OCI-LY7 (cell line): ENCODE results near the gene HSPA6. TPM values are rescaled to one million over a fixed set of nuclear protein-coding genes. Genes with fewer than 3 reads are reported as not detected.
"Not testable (repeated sequence)": the region's sequence is repeated elsewhere in the genome, so short reads cannot be mapped to it uniquely, and the experiment has no call there.

Experiments
- Bru-seq: library from RNA; stranded (reverse); fragments of 400-500 nt; gene quantifications from one replicate; lab custom pipeline; 2021; lab: Mats Ljungman, UMichigan
- BruChase-seq, 2 experiments: library from RNA; stranded (reverse); fragments of 400-500 nt; gene quantifications; one replicate each; lab custom pipeline; 2021; lab: Mats Ljungman, UMichigan
- BruUV-seq: library from RNA; stranded (reverse); fragments of 400-500 nt; replicated peaks from 2 replicates; lab custom pipeline; 2021; lab: Mats Ljungman, UMichigan
- CTCF ChIA-PET: fragments of 300-600 bp; sonication (Branson Sonifier 250); formaldehyde crosslinking; loops from one replicate; lab custom pipeline; 2022; ENCODE audit warnings: antibody characterized with exemption; ENCODE audit not compliant: unreplicated experiment; lab: Charles Lee
- POLR2A ChIA-PET: fragments of 300-600 bp; sonication (Branson Sonifier 250); formaldehyde crosslinking; loops from one replicate; lab custom pipeline; 2022; ENCODE audit warnings: antibody characterized with exemption; lab: Charles Lee
- DNase-seq: peaks from one replicate; pipeline ENCODE4 v3.0.0-alpha.2; 2015; ENCODE audit warnings: low spot score
- H2AFZ ChIP-seq: fragments of 200-600 bp; sonication (generic), shearing (Covaris generic); 2 replicates; pipeline ENCODE4 v1.6.1; 2014; ENCODE audit warnings: mild to moderate bottlenecking, antibody characterized with exemption, low read length, moderate library complexity
- H3K27ac ChIP-seq: fragments of 200-600 bp; sonication (generic); 2 replicates; pipeline ENCODE4 v1.5.1; 2014; ENCODE audit warnings: mixed run types, low read depth, mild to moderate bottlenecking, moderate library complexity, low read length, inconsistent platforms; ENCODE audit not compliant: poor library complexity, severe bottlenecking
- H3K36me3 ChIP-seq: fragments of 200-600 bp; sonication (generic); 2 replicates; pipeline ENCODE4 v1.6.1; 2014; ENCODE audit warnings: mild to moderate bottlenecking, antibody characterized with exemption, low read length, moderate library complexity, mixed read lengths; ENCODE audit not compliant: insufficient read depth
- H3K4me1 ChIP-seq: fragments of 200-600 bp; sonication (generic); 2 replicates; pipeline ENCODE4 v1.5.1; 2014; ENCODE audit warnings: mild to moderate bottlenecking, low read length; ENCODE audit not compliant: insufficient read depth, poor library complexity, severe bottlenecking
- H3K4me2 ChIP-seq: fragments of 200-600 bp; sonication (generic); 2 replicates; pipeline ENCODE4 v1.6.1; 2014; ENCODE audit warnings: mild to moderate bottlenecking, low read length
- H3K4me3 ChIP-seq: fragments of 200-600 bp; sonication (generic); 2 replicates; pipeline ENCODE4 v1.5.1; 2014; ENCODE audit warnings: mild to moderate bottlenecking, low read depth, low read length; ENCODE audit not compliant: poor library complexity, severe bottlenecking
- H3K79me2 ChIP-seq: fragments of 200-600 bp; sonication (generic); 2 replicates; pipeline ENCODE4 v1.6.1; 2016; ENCODE audit warnings: low read depth, mild to moderate bottlenecking, low read length, moderate library complexity, mixed read lengths; ENCODE audit not compliant: insufficient read depth
- H3K9me2 ChIP-seq: fragments of 200-600 bp; sonication (generic); 2 replicates; pipeline ENCODE4 v1.6.1; 2016; ENCODE audit warnings: mild to moderate bottlenecking, low read length, mixed read lengths; ENCODE audit not compliant: insufficient read depth
- H3K9me3 ChIP-seq: fragments of 200-600 bp; sonication (generic); 2 replicates; pipeline ENCODE4 v1.6.1; 2014; ENCODE audit warnings: mild to moderate bottlenecking, mixed run types, low read length, mixed read lengths
- H4K20me1 ChIP-seq: fragments of 200-600 bp; sonication (generic); 2 replicates; pipeline ENCODE4 v1.6.1; 2014; ENCODE audit warnings: mild to moderate bottlenecking, antibody characterized with exemption, low read length, moderate library complexity, mixed read lengths; ENCODE audit not compliant: insufficient read depth
- EZH2phosphoT487 ChIP-seq: fragments of 200-600 bp; sonication (generic); IDR thresholded peaks from 2 replicates; pipeline ENCODE4 v1.6.1; 2018; ENCODE audit warnings: low read depth, borderline replicate concordance, mild to moderate bottlenecking, mixed run types, antibody characterized with exemption, low read length, moderate library complexity, mixed read lengths
- intact Hi-C: fragments of 100-400 bp; cut with micrococcal nuclease; formaldehyde crosslinking; loops from one replicate; pipeline ENCODE4 v1.10.0; 2022; ENCODE audit not compliant: unreplicated experiment
- long read RNA-seq: library from polyadenylated mRNA; stranded (forward); transcript quantifications from one replicate; pipeline ENCODE4 v2.0.0, GENCODE V29; 2022
- total RNA-seq, 2 experiments: library from RNA; depleted of rRNA in 1 of 2; stranded (reverse); fragments of >200 nt in 1 of 2; shearing (Covaris generic) in 1 of 2; gene quantifications; 2 replicates each; pipeline ENCODE4 v1.2.3, GENCODE V29; 2014 to 2022
- TF ChIP-seq, protein P1 (sequence below): fragments of 200-600 bp; sonication (generic); conservative IDR thresholded peaks from 2 replicates; pipeline ENCODE4 v1.5.1; 2014; ENCODE audit warnings: mild to moderate bottlenecking, antibody characterized with exemption, low read length, moderate library complexity, mixed read lengths

Gene HSPA6
- not detected in 2 replicates for total RNA-seq (2014; rRNA removed; shearing (Covaris generic))
- total RNA-seq (2022): 0.13 TPM in 1 of 2 replicates, not detected in the other
- not detected for Bru-seq, nascent RNA
- BruChase-seq, experiment 1, labeled RNA remaining after a 6-hour chase: not detected
- BruChase-seq, experiment 2, labeled RNA remaining after a 2-hour chase: not detected
- long read RNA-seq: 0 reads

DNA sequence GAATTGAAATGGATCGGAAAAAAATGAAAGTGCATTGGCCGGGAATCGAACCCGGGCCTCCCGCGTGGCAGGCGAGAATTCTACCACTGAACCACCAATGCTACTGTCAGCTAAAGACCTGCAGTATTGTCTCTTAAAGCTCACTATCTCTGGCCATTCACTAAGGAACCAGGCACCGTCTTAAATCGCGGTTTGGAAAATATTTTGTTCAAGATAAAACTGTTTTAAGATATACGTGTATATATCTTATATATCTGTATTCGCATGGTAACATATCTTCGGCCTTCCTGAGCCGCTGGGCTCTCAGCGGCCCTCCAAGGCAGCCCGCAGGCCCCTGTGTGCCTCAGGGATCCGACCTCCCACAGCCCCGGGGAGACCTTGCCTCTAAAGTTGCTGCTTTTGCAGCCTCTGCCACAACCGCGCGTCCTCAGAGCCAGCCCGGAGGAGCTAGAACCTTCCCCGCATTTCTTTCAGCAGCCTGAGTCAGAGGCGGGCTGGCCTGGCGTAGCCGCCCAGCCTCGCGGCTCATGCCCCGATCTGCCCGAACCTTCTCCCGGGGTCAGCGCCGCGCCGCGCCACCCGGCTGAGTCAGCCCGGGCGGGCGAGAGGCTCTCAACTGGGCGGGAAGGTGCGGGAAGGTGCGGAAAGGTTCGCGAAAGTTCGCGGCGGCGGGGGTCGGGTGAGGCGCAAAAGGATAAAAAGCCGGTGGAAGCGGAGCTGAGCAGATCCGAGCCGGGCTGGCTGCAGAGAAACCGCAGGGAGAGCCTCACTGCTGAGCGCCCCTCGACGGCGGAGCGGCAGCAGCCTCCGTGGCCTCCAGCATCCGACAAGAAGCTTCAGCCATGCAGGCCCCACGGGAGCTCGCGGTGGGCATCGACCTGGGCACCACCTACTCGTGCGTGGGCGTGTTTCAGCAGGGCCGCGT lies at the start of gene HSPA6:
TSS of gene HSPA6 (plus strand) at position 724 of the 925 bp plus-strand sequence. CDS start at position 843, 119 bp downstream.
- H3K4me1 ChIP-seq, H3K9me3 ChIP-seq, CTCF ChIA-PET, intact Hi-C loops, BruUV-seq, POLR2A ChIA-PET, H3K36me3 ChIP-seq, H4K20me1 ChIP-seq, H3K27ac ChIP-seq, H3K9me2 ChIP-seq, H3K79me2 ChIP-seq: not testable (repeated sequence)
- Histone ChIP-seq H2AFZ (peak within 1 kb of the TSS; percentile 52), H3K4me3 (peak within 1 kb of the TSS; percentile 69), H3K4me2 (peak within 1 kb of the TSS; percentile 60)
- peak; percentile 65 for DNase-seq

DNA sequence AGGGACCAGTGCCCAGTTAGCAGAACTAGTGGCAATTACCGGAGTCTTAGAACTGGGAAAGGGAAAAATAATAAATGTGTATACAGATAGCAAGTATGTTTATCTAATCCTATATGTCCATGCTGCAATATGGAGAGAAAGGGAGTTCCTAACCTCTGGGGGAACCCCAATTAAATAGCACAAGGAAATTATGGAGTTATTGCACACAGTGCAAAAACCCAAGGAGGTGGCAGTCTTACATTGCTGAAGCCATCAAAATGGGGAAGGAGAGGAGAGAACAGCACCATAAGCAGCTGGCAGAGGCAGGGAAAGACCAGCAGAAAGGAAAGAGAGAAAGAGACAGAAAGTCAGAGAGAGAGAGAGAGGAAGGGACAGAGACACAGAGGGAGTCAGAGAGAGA lies 46.6 kb upstream of the HSPA6 start:
- H3K4me2 ChIP-seq, POLR2A ChIA-PET, DNase-seq, intact Hi-C loops, H3K27ac ChIP-seq, H3K4me3 ChIP-seq, H2AFZ ChIP-seq, H3K4me1 ChIP-seq, H3K79me2 ChIP-seq, H3K9me3 ChIP-seq, CTCF ChIA-PET, H3K9me2 ChIP-seq, H3K36me3 ChIP-seq, BruUV-seq, H4K20me1 ChIP-seq: not testable (repeated sequence)

DNA sequence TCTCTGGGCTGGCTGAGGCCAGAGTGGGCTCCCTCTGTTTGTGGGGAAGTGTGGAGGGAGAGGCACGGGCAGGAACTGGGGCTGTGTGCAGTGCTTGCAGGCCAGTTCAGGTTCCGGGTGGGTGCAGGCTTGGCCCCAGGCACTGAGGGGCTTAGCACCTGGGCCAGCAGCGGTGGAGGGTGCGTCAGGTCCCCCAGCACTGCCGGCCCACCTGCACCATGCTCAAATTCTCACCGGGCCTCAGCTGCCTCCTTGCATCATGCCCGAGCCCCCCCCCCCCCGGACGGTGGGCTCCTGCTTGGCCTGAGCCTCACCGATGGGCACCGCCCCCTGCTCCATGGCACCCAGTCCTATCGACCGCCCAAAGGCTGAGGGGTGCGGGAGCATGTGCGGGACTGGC lies 45.4 kb upstream of the HSPA6 start:
- Histone ChIP-seq H2AFZ (no peak overlapping the region), H3K4me2 (no peak overlapping the region), H3K27ac (no peak overlapping the region), H3K79me2 (no peaks in the 10 kb centered on the region), H3K4me1 (no peaks in the 10 kb centered on the region), H3K4me3 (no peak overlapping the region), H3K9me2 (no peaks in the 10 kb centered on the region), H3K9me3 (no peaks in the 10 kb centered on the region), H4K20me1 (no peaks in the 10 kb centered on the region), H3K36me3 (no peaks in the 10 kb centered on the region)
- ChIA-PET CTCF (no interaction called here), POLR2A (interaction anchor here (0.5 to 0.7 kb wide), 2 partner anchors 16 to 776 kb away, joined by 3 to 7 read pairs; no protein-coding TSS in a partner anchor)
- TF ChIP-seq EZH2phosphoT487: no peak
- TF ChIP-seq, protein P1, sequence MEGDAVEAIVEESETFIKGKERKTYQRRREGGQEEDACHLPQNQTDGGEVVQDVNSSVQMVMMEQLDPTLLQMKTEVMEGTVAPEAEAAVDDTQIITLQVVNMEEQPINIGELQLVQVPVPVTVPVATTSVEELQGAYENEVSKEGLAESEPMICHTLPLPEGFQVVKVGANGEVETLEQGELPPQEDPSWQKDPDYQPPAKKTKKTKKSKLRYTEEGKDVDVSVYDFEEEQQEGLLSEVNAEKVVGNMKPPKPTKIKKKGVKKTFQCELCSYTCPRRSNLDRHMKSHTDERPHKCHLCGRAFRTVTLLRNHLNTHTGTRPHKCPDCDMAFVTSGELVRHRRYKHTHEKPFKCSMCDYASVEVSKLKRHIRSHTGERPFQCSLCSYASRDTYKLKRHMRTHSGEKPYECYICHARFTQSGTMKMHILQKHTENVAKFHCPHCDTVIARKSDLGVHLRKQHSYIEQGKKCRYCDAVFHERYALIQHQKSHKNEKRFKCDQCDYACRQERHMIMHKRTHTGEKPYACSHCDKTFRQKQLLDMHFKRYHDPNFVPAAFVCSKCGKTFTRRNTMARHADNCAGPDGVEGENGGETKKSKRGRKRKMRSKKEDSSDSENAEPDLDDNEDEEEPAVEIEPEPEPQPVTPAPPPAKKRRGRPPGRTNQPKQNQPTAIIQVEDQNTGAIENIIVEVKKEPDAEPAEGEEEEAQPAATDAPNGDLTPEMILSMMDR: no peak
- no peak for DNase-seq
- intact Hi-C loops: no loop called here
- BruUV-seq: no TSS peak
